GM23248 (cell line): ENCODE data around the gene ADRB2.

Source experiments
- EZH2 ChIP-seq: fragments of 200-600 bp; sonication (generic); IDR thresholded peaks from 2 replicates; pipeline ENCODE4 v1.6.1; 2018; ENCODE audit warnings: antibody characterized with exemption, mild to moderate bottlenecking; ENCODE audit not compliant: insufficient read depth, poor library complexity, severe bottlenecking
- EZH2phosphoT487 ChIP-seq: fragments of 200-600 bp; sonication (generic); IDR thresholded peaks from 2 replicates; pipeline ENCODE4 v1.6.1; 2018; ENCODE audit warnings: antibody characterized with exemption, moderate library complexity, mild to moderate bottlenecking, low read depth; ENCODE audit not compliant: insufficient read depth

DNA sequence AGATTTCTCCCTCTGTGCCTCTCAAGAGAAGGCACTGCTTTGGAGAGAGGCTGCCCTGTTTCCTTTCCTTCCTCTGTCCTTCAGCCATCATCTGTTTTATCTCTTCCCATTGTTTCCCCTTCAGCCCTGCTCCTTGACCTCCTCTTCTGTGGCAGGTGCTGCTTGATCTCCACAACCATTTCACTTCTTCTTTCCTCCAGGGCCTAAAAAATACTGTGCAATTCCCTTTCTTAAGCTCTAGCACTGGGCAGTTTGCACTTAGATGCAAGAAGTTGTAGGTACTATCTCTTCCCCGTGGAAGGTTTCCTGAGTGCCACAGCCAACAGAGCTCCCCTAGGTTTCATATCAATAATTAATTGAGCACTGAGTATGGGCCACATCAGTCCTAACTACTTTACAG lies 8.8 kb upstream of the ADRB2 start:
- TF ChIP-seq EZH2 (no peak), EZH2phosphoT487 (no peak)
